ENCODE data around the gene PAX8.

DNA sequence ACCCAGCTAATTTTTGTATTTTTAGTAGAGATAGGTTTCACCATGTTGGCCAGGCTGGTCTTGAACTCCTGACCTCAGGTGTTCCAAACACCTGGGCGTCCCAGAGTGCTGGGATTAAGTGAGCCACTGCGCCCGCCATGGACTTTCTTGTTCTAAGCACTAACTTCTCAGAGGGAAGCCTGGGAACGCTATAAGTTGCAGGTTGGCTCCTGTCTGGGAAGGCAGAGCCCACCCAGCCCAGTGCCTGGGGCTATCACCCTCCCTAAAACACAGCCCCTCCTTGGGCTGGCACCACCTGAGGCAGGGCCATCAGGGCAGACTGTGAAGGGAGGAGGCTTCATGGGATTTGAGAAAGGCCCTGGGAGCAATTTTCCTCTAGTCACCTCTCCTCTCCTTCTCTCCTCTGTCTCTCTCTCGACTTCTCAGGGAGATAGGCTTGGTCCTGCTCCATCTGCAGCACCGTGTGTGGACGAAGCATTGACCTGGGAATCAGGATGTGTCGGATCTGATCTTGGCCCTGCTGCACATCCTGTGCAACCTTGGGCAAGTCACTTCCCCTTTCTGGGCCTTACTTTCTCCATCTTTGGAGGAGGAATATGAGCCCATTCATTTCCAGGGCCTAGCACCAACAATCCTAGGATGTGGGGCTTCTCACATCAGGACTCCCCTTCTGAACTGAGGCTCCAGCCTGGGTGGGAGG, 94.0 kb downstream of the PAX8 start:
- TF ChIP-seq, protein P1, sequence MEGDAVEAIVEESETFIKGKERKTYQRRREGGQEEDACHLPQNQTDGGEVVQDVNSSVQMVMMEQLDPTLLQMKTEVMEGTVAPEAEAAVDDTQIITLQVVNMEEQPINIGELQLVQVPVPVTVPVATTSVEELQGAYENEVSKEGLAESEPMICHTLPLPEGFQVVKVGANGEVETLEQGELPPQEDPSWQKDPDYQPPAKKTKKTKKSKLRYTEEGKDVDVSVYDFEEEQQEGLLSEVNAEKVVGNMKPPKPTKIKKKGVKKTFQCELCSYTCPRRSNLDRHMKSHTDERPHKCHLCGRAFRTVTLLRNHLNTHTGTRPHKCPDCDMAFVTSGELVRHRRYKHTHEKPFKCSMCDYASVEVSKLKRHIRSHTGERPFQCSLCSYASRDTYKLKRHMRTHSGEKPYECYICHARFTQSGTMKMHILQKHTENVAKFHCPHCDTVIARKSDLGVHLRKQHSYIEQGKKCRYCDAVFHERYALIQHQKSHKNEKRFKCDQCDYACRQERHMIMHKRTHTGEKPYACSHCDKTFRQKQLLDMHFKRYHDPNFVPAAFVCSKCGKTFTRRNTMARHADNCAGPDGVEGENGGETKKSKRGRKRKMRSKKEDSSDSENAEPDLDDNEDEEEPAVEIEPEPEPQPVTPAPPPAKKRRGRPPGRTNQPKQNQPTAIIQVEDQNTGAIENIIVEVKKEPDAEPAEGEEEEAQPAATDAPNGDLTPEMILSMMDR (IDR thresholded peaks at IDR 0.05; ENCODE audit: low read depth, low read length), result no peak
- no peak for TF ChIP-seq EZH2phosphoT487 (IDR thresholded peaks at IDR 0.05; ENCODE audit: low read depth)
